B cell (primary cell): ENCODE measurements around the gene LCT. TPM values are rescaled to one million over a fixed set of nuclear protein-coding genes. Genes with fewer than 3 reads are reported as not detected.

ENCODE experiments used
- ATAC-seq: fragments of 200-7000 bp; cut with Tn5 transposase; one replicate; pipeline ENCODE4 v1.10.0; 2021; ENCODE audit warnings: low read depth, mild to moderate bottlenecking, moderate number of reproducible peaks, moderate library complexity
- CTCF ChIA-PET: fragments of 350-600 bp; sonication (Branson Sonifier 250); formaldehyde crosslinking; loops from one replicate; lab custom pipeline; 2021; ENCODE audit warnings: antibody characterized with exemption, inconsistent platforms; lab: Charles Lee
- POLR2A ChIA-PET: fragments of 350-600 bp; sonication (Branson Sonifier 250); formaldehyde crosslinking; loops from one replicate; lab custom pipeline; 2021; ENCODE audit warnings: antibody characterized with exemption; lab: Charles Lee
- DNase-seq: peaks from one replicate; pipeline ENCODE4 v3.0.0; 2013
- H2AFZ ChIP-seq: 2 replicates; pipeline ENCODE4 v1.6.1; 2012; ENCODE audit warnings: mild to moderate bottlenecking, low read depth, low read length; ENCODE audit not compliant: insufficient read depth, poor library complexity, severe bottlenecking
- H3K27ac ChIP-seq, 2 donors: 1 replicate in 1 of 2; 2 replicates in 1 of 2; pipeline ENCODE4 v1.5.1; 2012 to 2013; ENCODE audit warnings: low read length in 2 of 2, mild to moderate bottlenecking in 2 of 2, moderate library complexity in 1 of 2
- H3K27me3 ChIP-seq, 4 experiments: fragments of 200-600 bp in 1 of 4; sonication (generic) in 1 of 4; replicated peaks in 1 of 4; 1 replicate in 2 of 4; 2 replicates in 2 of 4; pipeline versions ENCODE4 v1.6.1 to v1.7.0; 2013 to 2016; ENCODE audit warnings: low read length in 3 of 4, mild to moderate bottlenecking in 2 of 4, mixed read lengths in 1 of 4, moderate library complexity in 1 of 4; ENCODE audit not compliant: insufficient read depth in 4 of 4, control insufficient read depth in 3 of 4; ENCODE audit errors: control extremely low read depth in 1 of 4
- H3K36me3 ChIP-seq, 2 experiments: replicated peaks in 1 of 2; 1 replicate in 1 of 2; 2 replicates in 1 of 2; pipeline versions ENCODE4 v1.6.1 to v1.7.1; 2013; ENCODE audit warnings: low read length in 1 of 2; ENCODE audit not compliant: insufficient read depth in 2 of 2, control insufficient read depth in 1 of 2; ENCODE audit errors: control extremely low read depth in 1 of 2, extremely low read depth in 1 of 2
- H3K4me1 ChIP-seq, 2 donors: fragments of 200-600 bp in 1 of 2; sonication (generic) in 1 of 2; 1 replicate in 1 of 2; 2 replicates in 1 of 2; pipeline versions ENCODE4 v1.5.1 to v1.6.1; 2013 to 2017; ENCODE audit warnings: low read length in 2 of 2; ENCODE audit not compliant: control insufficient read depth in 2 of 2, insufficient read depth in 2 of 2
- H3K4me2 ChIP-seq: replicated peaks from 2 replicates; pipeline ENCODE3; 2012; ENCODE audit warnings: mild to moderate bottlenecking, low read depth, low read length; ENCODE audit not compliant: poor library complexity, severe bottlenecking
- H3K4me3 ChIP-seq, 5 experiments: fragments of 200-600 bp in 1 of 5; sonication (generic) in 1 of 5; 1 replicate in 3 of 5; 2 replicates in 2 of 5; pipeline versions ENCODE4 v1.5.1 to v1.7.0; 2011 to 2016; ENCODE audit warnings: low read length in 4 of 5, mild to moderate bottlenecking in 4 of 5, low read depth in 2 of 5, control low read depth in 1 of 5, moderate library complexity in 1 of 5; ENCODE audit not compliant: insufficient read depth in 1 of 5; ENCODE audit errors: control extremely low read depth in 1 of 5, extremely low read depth in 1 of 5
- H3K79me2 ChIP-seq: fragments of 200-600 bp; sonication (generic); one replicate; pipeline ENCODE4 v1.6.0; 2016; ENCODE audit warnings: low read length; ENCODE audit not compliant: control insufficient read depth, insufficient read depth
- H3K9ac ChIP-seq: fragments of 200-600 bp; sonication (generic); 2 replicates; pipeline ENCODE4 v1.6.1; 2017; ENCODE audit warnings: mild to moderate bottlenecking, low read length, moderate library complexity
- H3K9me3 ChIP-seq, 3 donors: one replicate each; pipeline versions ENCODE4 v1.6.1 to v1.7.1; 2013; ENCODE audit warnings: low read length in 2 of 3; ENCODE audit not compliant: control insufficient read depth in 2 of 3, insufficient read depth in 1 of 3; ENCODE audit errors: control extremely low read depth in 1 of 3
- H4K20me1 ChIP-seq: 2 replicates; pipeline ENCODE4 v1.6.0; 2012; ENCODE audit warnings: mild to moderate bottlenecking, low read length; ENCODE audit not compliant: insufficient read depth, control insufficient read depth, poor library complexity, severe bottlenecking
- H3K27ac Mint-ChIP-seq: one replicate; pipeline ENCODE4 v1.8.0; 2021; ENCODE audit warnings: mixed read lengths
- H3K27me3 Mint-ChIP-seq: one replicate; pipeline ENCODE4 v1.8.0; 2021; ENCODE audit warnings: mixed read lengths
- H3K4me1 Mint-ChIP-seq: one replicate; pipeline ENCODE4 v1.8.0; 2021; ENCODE audit warnings: mixed read lengths
- H3K4me3 Mint-ChIP-seq: one replicate; pipeline ENCODE4 v1.8.0; 2021; ENCODE audit warnings: mixed read lengths
- H3K9me3 Mint-ChIP-seq: one replicate; pipeline ENCODE4 v1.8.0; 2022; ENCODE audit warnings: mixed read lengths; ENCODE audit not compliant: insufficient read depth
- EZH2 ChIP-seq: IDR thresholded peaks from 2 replicates; pipeline ENCODE4 v1.6.1; 2012; ENCODE audit warnings: borderline replicate concordance, low read depth, mild to moderate bottlenecking, moderate library complexity, low read length; ENCODE audit not compliant: insufficient read depth, poor library complexity, severe bottlenecking
- WGBS: methylation state at CpG from one replicate; pipeline ENCODE4 v1.1.5; 2013; ENCODE audit warnings: missing lambda C conversion rate; ENCODE audit not compliant: insufficient coverage; 5-methylcytosine and 5-hydroxymethylcytosine counted together
- intact Hi-C: fragments of 100-400 bp; cut with micrococcal nuclease; formaldehyde crosslinking; loops from one replicate; pipeline ENCODE4 v1.10.0; 2022
- polyA plus RNA-seq: library from polyadenylated mRNA; depleted of rRNA; stranded (reverse); fragments of >200 nt; gene quantifications from 2 replicates; pipeline ENCODE4 v1.2.3, GENCODE V29; 2012
- total RNA-seq, 2 donors: library from RNA; stranded (reverse); fragments of 120-200 nt in 1 of 2; gene quantifications; 1 replicate in 1 of 2; 2 replicates in 1 of 2; pipeline versions ENCODE4 v1.2.3 to v1.2.4, GENCODE V29; 2013 to 2022
- TF ChIP-seq, protein P1 (sequence below): fragments of 200-600 bp; IDR thresholded peaks from one replicate; pipeline ENCODE4 v1.8.0; 2022; ENCODE audit warnings: antibody characterized with exemption, mild to moderate bottlenecking

Gene LCT
- total and polyA plus RNA-seq, 2 donors (not counting 1 experiment from before 2014, with no cell fraction given): 0.03 to 0.07 TPM

DNA sequence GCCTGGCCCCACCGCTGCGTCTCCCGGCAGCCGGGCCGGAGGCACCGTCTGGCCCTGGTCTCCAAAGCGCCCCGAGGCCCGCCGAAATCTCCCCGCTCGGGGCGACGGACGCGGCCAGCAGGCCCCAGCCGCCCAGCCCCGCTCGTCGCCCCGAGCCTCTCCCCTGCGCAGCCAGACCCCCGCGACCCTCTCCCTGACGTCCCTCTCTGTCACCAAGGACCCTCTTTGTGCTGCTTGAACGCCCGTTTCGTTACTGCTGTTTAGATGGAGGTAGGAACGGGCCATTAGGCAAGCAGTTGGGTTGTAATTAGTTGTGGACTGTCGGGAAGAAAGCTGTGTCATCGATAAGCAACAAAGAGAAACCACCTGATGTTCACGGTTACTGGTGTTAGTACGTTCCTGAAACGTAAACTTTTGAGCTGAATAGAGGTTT, 94.6 kb downstream of the LCT start:
- Histone ChIP-seq H3K4me2 (peak overlapping the region; percentile 86), H2AFZ (peak overlapping the region; percentile 75), H3K27ac (peak overlapping the region; percentile 94 to 95), H3K9me3 (no peaks in the 10 kb centered on the region), H3K4me1 (peaks cover 9 to 17% of the 10 kb centered on the region in 2 donors), H4K20me1 (peaks cover 8% of the 10 kb centered on the region), H3K9ac (peak overlapping the region; percentile 82), H3K27me3 (no peaks in the 10 kb centered on the region), H3K4me3 (peak overlapping the region; percentile 76 to 94 (median 91)), H3K79me2 (peaks cover 42% of the 10 kb centered on the region), H3K36me3 (peaks cover 0 to 8% of the 10 kb centered on the region in 2 experiments)
- no peaks in the 10 kb centered on the region for H3K9me3 Mint-ChIP-seq
- H3K4me3 Mint-ChIP-seq: peak overlapping the region; percentile 93
- ChIA-PET POLR2A (no interaction called here), CTCF (interaction anchor here (1.0 to 2.2 kb wide), 2 partner anchors 55 to 642 kb away, joined by 3 to 9 read pairs; no protein-coding TSS in a partner anchor)
- intact Hi-C loops: no loop called here
- peaks cover 40% of the 10 kb centered on the region for H3K4me1 Mint-ChIP-seq
- TF ChIP-seq, protein P1, sequence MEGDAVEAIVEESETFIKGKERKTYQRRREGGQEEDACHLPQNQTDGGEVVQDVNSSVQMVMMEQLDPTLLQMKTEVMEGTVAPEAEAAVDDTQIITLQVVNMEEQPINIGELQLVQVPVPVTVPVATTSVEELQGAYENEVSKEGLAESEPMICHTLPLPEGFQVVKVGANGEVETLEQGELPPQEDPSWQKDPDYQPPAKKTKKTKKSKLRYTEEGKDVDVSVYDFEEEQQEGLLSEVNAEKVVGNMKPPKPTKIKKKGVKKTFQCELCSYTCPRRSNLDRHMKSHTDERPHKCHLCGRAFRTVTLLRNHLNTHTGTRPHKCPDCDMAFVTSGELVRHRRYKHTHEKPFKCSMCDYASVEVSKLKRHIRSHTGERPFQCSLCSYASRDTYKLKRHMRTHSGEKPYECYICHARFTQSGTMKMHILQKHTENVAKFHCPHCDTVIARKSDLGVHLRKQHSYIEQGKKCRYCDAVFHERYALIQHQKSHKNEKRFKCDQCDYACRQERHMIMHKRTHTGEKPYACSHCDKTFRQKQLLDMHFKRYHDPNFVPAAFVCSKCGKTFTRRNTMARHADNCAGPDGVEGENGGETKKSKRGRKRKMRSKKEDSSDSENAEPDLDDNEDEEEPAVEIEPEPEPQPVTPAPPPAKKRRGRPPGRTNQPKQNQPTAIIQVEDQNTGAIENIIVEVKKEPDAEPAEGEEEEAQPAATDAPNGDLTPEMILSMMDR: no peak
- no peak for TF ChIP-seq EZH2
- peak; percentile 76 for DNase-seq
- WGBS: under 1% methylated on average over 30 of the region's 34 CpGs
- H3K27me3 Mint-ChIP-seq: no peaks in the 10 kb centered on the region
- peak overlapping the region; percentile 96 for H3K27ac Mint-ChIP-seq
- peak; percentile 4 for ATAC-seq
